HUDEP-2 (cell line): Measurements from ENCODE around the gene CHERP.
"Not testable (repeated sequence)": the region's sequence is repeated elsewhere in the genome, so short reads cannot be mapped to it uniquely, and the experiment has no call there.

Source experiments
- DNase-seq, 76 experiments: peaks; one replicate each; lab custom pipeline; 2025; ENCODE audit not compliant: unreplicated experiment in 76 of 76; lab: John Stamatoyannopoulos, UW

Gene CHERP

DNA sequence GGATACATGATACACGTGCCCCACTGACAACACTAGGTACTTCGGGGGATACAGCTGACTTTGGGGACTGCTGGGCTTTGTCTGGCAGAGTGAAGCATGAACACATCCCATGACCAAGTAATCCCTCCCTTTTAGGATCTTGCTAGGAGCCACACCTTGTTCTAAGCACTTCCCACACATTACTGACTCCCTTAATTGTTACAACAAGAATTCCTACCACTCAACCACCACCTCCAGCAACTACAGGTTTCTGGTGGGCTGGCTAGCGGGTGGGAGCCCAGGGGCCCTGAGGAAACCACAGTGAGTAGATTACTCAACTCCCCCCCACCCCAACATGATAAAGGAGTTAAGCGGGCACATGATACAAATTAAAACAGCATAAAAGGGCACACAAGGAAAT is 37.1 kb upstream of the CHERP start:
- no peak for DNase-seq

GRCh38 chr19:16577531-16577985 is 35.3 kb upstream of the CHERP start:
- DNase-seq: no peak

DNA sequence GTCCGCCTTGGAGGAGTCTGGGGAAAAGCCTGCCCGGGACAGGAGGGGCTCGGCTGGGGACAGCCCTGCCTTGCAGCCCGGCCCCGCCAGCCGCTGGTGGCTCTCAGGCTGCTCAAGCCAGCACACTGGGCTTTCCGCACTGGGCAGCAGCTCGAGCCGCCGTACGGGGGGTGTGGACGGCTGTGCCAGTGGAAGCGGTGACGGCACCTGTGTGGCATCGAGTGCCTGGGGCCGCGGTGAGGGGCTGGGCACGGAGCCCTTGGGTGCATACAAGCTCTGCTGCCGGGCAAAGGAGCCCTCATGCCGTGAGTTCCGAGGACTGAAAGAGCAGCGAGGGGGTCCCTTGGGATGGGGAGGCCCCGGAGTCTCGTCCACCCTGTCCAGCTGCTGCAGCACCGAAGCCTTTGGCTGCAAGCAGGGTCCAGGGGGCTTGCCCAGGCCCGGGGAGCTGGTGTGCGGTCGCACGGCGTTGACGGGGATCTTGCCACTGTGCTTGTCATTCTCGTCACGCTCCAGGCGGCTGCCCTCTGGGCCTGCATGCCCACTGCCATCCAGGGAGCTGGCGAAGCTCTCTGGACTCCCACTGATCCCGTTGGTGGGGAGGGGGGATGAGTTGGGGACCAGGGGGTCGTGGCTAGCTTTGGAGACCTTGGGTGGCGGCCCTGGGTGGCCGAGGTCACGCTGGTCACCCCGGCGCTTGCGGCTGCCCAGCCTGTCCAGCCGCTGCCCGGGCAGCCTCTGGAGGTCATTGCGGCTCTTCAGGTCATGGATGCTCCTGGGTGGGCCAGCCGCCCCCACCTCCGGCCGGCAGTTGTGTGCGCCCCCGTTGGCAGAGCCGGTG is 34.7 kb upstream of the CHERP start:
- DNase-seq: no peak

- DNase-seq: no peak
These were observed 33.8 kb upstream of the CHERP start for GRCh38 chr19:16575861-16576689.

DNA sequence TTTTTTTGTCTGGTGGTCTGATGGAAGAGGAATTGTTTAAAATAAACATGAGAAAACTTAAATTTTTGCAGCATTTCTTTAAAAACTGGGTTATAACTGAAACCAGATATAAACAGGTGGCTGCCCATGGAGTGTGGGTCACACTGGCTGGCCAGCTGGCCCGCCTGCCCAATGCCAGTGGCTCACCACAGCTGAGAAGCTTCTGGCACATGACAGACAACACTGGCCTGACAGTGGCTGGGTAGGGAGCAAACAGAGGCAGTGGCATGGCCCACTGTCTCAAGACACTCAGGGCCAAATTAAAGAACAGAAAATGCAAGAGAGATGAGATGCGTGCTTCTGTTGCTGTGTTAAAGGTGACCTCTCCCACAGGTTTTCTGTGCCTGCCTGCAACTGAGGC is 33.0 kb upstream of the CHERP start:
- DNase-seq: no peak

GRCh38 chr19:16573925-16574324 is 31.7 kb upstream of the CHERP start:
- DNase-seq: no peak

DNA sequence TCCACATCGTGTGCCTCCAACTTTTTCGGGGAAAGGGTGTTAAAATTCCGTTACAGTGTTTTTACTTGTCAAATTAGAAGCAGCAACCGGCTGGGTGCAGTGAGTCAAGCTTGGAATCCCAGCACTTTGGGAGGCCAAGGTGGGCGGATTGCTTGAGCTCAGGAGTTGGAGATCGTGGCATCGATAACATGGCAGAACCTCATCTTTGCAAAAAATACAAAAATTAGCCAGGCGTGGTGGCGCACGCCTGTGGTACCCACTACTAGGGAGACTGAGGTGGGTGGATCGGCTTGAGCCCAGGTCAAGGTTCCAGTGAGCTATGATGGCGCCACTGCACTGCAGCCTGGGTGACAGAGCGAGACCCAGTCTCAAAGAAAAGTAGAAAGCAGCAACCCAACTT is 31.1 kb upstream of the CHERP start:
- no peak for DNase-seq

GRCh38 chr19:16572332-16573211 is 30.3 kb upstream of the CHERP start, which contains the start of gene SLC35E1:
Gene SLC35E1, minus strand, starts transcription at chr19:16572415. Its CDS starts 51 bp downstream, at chr19:16572364.
- DNase-seq: peak in 74 of 76 experiments; percentile 66 to 98 (median 96)

DNA sequence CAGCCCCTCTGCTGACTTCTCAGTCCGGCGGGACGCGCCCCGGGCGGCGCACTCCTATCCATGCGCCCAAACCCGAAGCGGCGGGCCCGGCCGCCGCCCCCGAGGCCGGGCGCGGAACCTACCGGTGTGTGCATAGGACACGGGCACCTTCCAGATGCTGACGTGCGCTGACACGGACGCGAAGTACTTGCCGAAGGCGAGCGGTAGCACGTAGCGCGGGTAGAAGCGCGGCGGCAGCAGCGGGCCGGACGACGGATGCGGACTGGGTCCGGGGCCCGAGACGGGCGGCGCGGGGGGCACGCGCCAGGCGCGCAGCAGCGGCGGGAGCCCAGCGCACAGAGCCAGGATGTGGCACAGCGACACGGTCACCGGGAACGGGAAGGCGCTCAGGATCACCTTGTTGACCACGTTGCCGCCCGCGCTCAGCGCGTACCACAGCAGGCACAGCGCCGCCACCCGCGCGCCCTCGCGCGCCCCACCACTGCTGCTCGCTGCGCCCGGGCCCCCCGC is 29.6 kb upstream of the CHERP start:
- DNase-seq: peak in 13 of 76 experiments; percentile 20 to 69 (median 41)

GRCh38 chr19:16571283-16571682 is 29.0 kb upstream of the CHERP start:
- DNase-seq: peak in 2 of 76 experiments; percentile 23 to 28

GRCh38 chr19:16569609-16570320 is 27.5 kb upstream of the CHERP start:
- DNase-seq: no peak

GRCh38 chr19:16566702-16567101 is 24.5 kb upstream of the CHERP start:
- DNase-seq: no peak

- DNase-seq: no peak
These were observed 23.9 kb upstream of the CHERP start for GRCh38 chr19:16566161-16566560.

- no peak for DNase-seq
These were observed 22.6 kb upstream of the CHERP start for GRCh38 chr19:16564842-16565241.

DNA sequence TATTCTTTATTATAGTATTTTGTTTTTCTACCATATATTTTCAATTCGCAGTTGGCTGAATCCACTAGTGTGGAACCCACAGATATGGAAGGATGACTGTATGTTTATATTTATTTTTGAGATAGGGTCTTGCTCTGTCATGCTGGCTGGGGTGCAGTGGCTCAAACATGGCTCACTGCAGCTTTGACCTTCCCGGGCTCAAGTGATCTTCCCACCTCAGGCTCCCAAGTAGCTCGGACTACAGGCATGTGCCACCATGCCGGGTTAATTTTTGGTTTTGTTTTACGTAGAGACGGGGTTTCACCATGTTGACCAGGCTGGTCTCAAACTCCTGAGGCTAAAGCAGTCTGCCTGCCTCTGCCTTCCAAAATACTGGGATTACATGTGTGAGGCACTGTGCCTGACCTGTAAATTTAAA is 20.4 kb upstream of the CHERP start:
- no peak for DNase-seq

DNA sequence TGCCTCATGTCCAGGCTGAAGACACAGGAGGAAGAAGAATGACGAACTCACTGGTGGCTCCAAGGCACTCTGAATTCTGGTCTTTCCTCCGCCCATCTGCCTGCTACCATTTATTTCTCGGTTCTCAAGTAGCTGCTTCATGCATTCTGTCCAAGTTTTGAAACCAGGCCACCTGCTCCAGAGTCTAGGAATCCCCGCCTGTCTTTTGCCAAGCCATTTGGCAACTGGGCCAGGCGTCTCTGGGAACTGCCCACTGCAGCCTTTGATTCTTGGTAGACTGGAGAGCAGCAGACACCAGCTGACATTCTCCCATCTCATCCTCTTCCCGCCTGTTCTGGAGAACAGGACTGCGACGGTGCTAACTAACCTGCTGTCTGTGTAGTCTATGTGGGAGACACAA is 19.1 kb upstream of the CHERP start:
- DNase-seq: no peak

- DNase-seq: no peak
These were observed 17.6 kb upstream of the CHERP start for GRCh38 chr19:16559780-16560276.

GRCh38 chr19:16554776-16555175 is 12.5 kb upstream of the CHERP start:
- no peak for DNase-seq

GRCh38 chr19:16551902-16552301 is 9.7 kb upstream of the CHERP start:
- not testable (repeated sequence) for DNase-seq

DNA sequence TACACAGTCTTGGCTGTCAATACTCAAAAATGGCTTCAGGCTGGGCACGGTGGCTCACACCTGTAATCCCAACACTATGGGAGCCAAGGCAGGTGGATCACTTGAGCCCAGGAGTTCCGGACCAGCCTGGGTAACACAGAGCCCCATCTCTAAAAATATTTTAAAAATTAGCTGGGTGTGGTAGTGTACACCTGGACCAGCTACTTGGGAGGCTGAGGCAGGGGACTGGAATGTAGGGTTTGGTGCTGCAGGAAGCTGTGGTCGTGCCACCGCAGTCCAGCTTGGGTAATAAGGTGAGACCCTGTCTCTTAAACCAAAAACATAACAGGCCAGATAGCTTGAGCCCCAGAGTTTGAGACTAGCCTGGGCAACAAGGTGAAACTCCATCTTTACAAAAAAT is 6.7 kb upstream of the CHERP start:
- no peak for DNase-seq
